Heart left ventricle (tissue), 16 donors: ENCODE results near the gene DLL1. TPM values are rescaled to one million over a fixed set of nuclear protein-coding genes. Genes with fewer than 3 reads are reported as not detected.
A peak's percentile ranks its signal among the peaks of the same experiment; 100 is the strongest.

Experiments
- ATAC-seq, 4 donors: fragments of 200-7000 bp; cut with Tn5 transposase; one replicate each; pipeline ENCODE4 v1.9.1; 2020 to 2022; ENCODE audit warnings: moderate library complexity in 4 of 4, mild to moderate bottlenecking in 3 of 4, moderate number of reproducible peaks in 1 of 4
- DNase-seq, 5 donors: peaks; one replicate each; pipeline ENCODE4 v3.0.0-alpha.2; 2020
- H3K27ac ChIP-seq, 12 donors: fragments of 200-600 bp; sonication (generic) in 4 of 12; one replicate each; pipeline versions ENCODE4 v1.5.0 to v1.8.0; 2016 to 2022; ENCODE audit warnings: mild to moderate bottlenecking in 2 of 12
- H3K27me3 ChIP-seq, 9 donors: fragments of 200-600 bp; sonication (generic) in 2 of 9; one replicate each; pipeline versions ENCODE4 v1.5.1 to v1.8.0; 2016 to 2022; ENCODE audit warnings: mild to moderate bottlenecking in 3 of 9
- H3K36me3 ChIP-seq, 9 donors: fragments of 200-600 bp; sonication (generic) in 2 of 9; one replicate each; pipeline versions ENCODE4 v1.5.0 to v1.8.0; 2018 to 2022; ENCODE audit warnings: mild to moderate bottlenecking in 2 of 9
- H3K4me1 ChIP-seq, 12 donors: fragments of 200-600 bp; sonication (generic) in 4 of 12; one replicate each; pipeline versions ENCODE4 v1.5.0 to v1.8.0; 2016 to 2022; ENCODE audit warnings: mild to moderate bottlenecking in 3 of 12
- H3K4me3 ChIP-seq, 12 donors: fragments of 200-600 bp; sonication (generic) in 4 of 12; one replicate each; pipeline versions ENCODE4 v1.5.0 to v1.8.0; 2017 to 2022; ENCODE audit warnings: mild to moderate bottlenecking in 9 of 12, moderate library complexity in 4 of 12
- H3K9me3 ChIP-seq, 12 donors: fragments of 200-600 bp; sonication (generic) in 4 of 12; one replicate each; pipeline versions ENCODE4 v1.5.0 to v1.8.0; 2016 to 2022; ENCODE audit warnings: mild to moderate bottlenecking in 1 of 12
- CTCF ChIP-seq, 12 donors: fragments of 200-600 bp; sonication (generic) in 4 of 12; IDR thresholded peaks; one replicate each; pipeline versions ENCODE4 v1.5.0 to v1.8.0; 2018 to 2022; ENCODE audit warnings: antibody characterized with exemption in 12 of 12, mild to moderate bottlenecking in 5 of 12
- POLR2A ChIP-seq, 2 donors: fragments of 450-650 bp; IDR thresholded peaks; one replicate each; pipeline ENCODE4 v1.6.1; 2017; ENCODE audit warnings: antibody characterized with exemption in 2 of 2, mild to moderate bottlenecking in 2 of 2, moderate library complexity in 2 of 2
- WGBS, 4 donors: extraction: QIAGEN DNeasy Blood & Tissue Kit in 2 of 4; methylation state at CpG; one replicate each; pipeline versions ENCODE4 v1.1.5 to v1.1.7; 2013 to 2018; 5-methylcytosine and 5-hydroxymethylcytosine counted together
- intact Hi-C, 10 donors: fragments of 100-400 bp; cut with DNase I; formaldehyde crosslinking; loops; one replicate each; pipeline versions ENCODE4 v1.11.1 to v1.14.2; 2022
- polyA plus RNA-seq, 2 donors: library from polyadenylated mRNA; stranded (reverse); fragments of 200-250 nt; gene quantifications; one replicate each; pipeline ENCODE4 v1.2.3, GENCODE V29; 2013
- total RNA-seq, 9 donors: library from RNA; depleted of rRNA in 2 of 9; stranded (reverse); fragments of >200 nt in 2 of 9; fragmentation: NEBNext Ultra II Directional in 3 of 9; extraction: Animal tissue kit (Norgen Biotek cat#: 25700) in 3 of 9; gene quantifications; one replicate each; pipeline versions ENCODE4 v1.1.0 to v1.2.4, GENCODE V29; 2016 to 2023
- donor health status: ischemic (EF 13 %, LVEDD 7.1; RV severe dilation, severe dysfunction).
- donor health status: healthy with polysubstance abuse.
- donor health status: DM: no; HTN: yes; CAD: no.
- donor health status: DM: no; HTN: no; CAD: no.
- donor health status: ischemic (EF 25% LVEDD 6.9; RV normal size, moderate dysfunction).
- donor health status: ischemic (EF 25% LVEDD 5.7; RV mildly dilated, moderate dysfunction).
- donor health status: healthy.
- donor health status: DM: yes; HTN: yes; CAD: no.
- donor health status: ischemic (EF 35%, LVEDD 5.7; RV mildly dilated, moderate dysfunction).
- donor health status: nonischemic (EF 11% LVEDD 7.7; RV severe dilation, severe dysfunction).
- donor health status: DM: yes; HTN: yes; CAD: no.
- donor health status: PGD.
- donor health status: ischemic (EF 29% LVEDD 5.4; RV normal size, mild dysfunction).
- donor health status: nonischemic (EF 23%, LVEDD 6.1; RV moderate dilation, normal function).

DLL1 gene
- total and polyA plus RNA-seq, 11 donors = 2.6 to 10.7 (median 8.0) TPM

DNA sequence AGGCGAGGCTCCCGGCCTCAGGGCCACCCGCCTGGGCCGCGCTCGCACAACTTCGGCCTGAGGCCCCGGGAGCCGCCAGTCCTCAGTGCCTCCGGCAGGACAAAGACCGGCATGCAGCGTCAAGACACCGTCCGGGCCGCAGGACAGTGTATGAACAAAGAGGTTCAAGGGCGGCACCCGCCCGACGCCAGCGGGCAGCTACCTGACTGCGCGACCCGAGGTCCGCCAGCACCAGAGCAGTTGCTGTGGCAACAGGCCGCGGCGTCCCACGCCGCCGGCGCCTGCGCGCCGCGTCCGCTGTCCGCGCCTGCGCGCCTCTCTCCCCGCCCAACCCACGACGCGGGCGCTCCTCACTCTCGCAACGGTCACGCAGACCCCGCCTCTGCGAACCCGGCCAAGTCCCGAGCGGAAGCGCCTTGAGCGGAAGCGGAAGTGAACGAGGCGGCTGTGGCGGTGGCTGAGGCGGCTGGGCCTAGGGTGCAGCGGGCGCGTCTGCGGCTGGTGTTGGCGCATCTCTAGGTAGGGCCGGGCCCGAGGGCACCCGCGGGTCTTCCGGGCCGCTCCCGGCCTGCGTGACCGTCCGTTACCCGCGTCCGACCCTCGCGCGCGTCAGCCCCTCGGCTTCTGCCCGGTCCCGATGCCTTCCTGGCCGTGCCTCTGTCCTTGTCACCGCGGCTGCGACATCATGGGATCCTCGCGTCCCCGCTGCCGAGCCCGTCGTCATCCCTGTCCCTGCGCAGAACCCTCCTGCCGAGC lies 15.6 kb upstream of the DLL1 start, which contains the start of gene FAM120B:
FAM120B (plus strand) TSS at position 435 of the 756 bp plus-strand sequence. CDS start 10,633 bp downstream, outside the sequence.
- no peaks in the 10 kb centered on the region for H3K27me3 ChIP-seq
- TF ChIP-seq CTCF (IDR thresholded peaks at IDR 0.05) = no peak
- TF ChIP-seq POLR2A (IDR thresholded peaks at IDR 0.05) = peak; percentile 32 to 95
- H3K9me3 ChIP-seq = no peaks in the 10 kb centered on the region
- H3K4me3 ChIP-seq = peak within 1 kb of the TSS; percentile 77 to 99 (median 94)
- 0% methylated on average over 65 to 97 of the region's 97 CpGs for WGBS, 4 donors
- peaks cover 5 to 50% (median 35%) of the 10 kb centered on the region in 12 donors for H3K4me1 ChIP-seq
- H3K36me3 ChIP-seq = no peaks in the 10 kb centered on the region
- peak within 1 kb of the TSS; percentile 79 to 96 (median 92) for H3K27ac ChIP-seq
- ATAC-seq (peak; percentile 98 to 99 (median 99)), DNase-seq (peak; percentile 97 to 99 (median 98))
- intact Hi-C loops = loop anchor here in 5 of 10 donors (5.0 to 10.0 kb wide), 4 partner anchors 216 to 264 kb away; no protein-coding TSS in a partner anchor

- no peak for DNase-seq
- Histone ChIP-seq H3K4me1 (peaks cover 5 to 49% (median 35%) of the 10 kb centered on the region in 12 donors), H3K27me3 (no peaks in the 10 kb centered on the region), H3K9me3 (no peaks in the 10 kb centered on the region), H3K27ac (peak overlapping the region in 10 of 12 donors; percentile 66 to 96 (median 88)), H3K36me3 (no peaks in the 10 kb centered on the region), H3K4me3 (peak overlapping the region; percentile 77 to 99 (median 94))
- intact Hi-C loops = loop anchor here in 5 of 10 donors (5.0 to 10.0 kb wide), 4 partner anchors 216 to 264 kb away; no protein-coding TSS in a partner anchor
- TF ChIP-seq CTCF (IDR thresholded peaks at IDR 0.05) = no peak
- no peak for TF ChIP-seq POLR2A (IDR thresholded peaks at IDR 0.05)
- 11 to 13% (median 12%) methylated on average over 24 to 29 of the region's 29 CpGs for WGBS, 4 donors
- ATAC-seq = peak in 2 of 4 donors; percentile 7 to 35
Observed at GRCh38 chr6:170305805-170306323, 15.0 kb upstream of the DLL1 start.

DNA sequence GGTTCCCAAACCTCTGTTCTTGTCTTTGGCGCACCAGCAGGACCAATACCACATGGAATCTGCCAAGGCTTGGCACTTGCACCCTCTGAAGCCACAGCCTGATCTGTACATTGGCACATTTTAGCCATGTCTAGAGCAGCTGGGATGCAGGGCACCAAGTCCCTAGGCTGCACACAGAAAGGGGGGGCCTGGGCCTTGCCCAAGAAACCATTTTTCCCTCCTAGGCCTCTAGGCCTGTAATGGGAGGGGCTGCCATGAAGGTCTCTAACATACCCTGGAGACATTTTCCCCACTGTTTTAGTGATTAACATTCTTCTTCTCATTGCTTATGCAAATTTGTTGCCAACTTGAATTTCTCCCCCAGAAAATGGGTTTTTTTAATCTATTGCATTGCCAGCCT lies 10.3 kb upstream of the DLL1 start:
- TF ChIP-seq POLR2A (IDR thresholded peaks at IDR 0.05) = no peak
- TF ChIP-seq CTCF (IDR thresholded peaks at IDR 0.05) = no peak
- Histone ChIP-seq H3K4me1 (peaks cover 2 to 21% (median 14%) of the 10 kb centered on the region in 12 donors), H3K9me3 (no peaks in the 10 kb centered on the region), H3K27ac (no peak overlapping the region), H3K27me3 (peaks cover 4 to 26% (median 10%) of the 10 kb centered on the region in 9 donors), H3K4me3 (no peak overlapping the region), H3K36me3 (no peaks in the 10 kb centered on the region)
- no peak for DNase-seq
- ATAC-seq = no peak
- WGBS, 4 donors = 99 to 100% (median 100%) methylated on average over 1 of the region's 1 CpG
- intact Hi-C loops = loop anchor here in 3 of 10 donors (10.0 kb wide), 2 partner anchors 224 to 234 kb away; no protein-coding TSS in a partner anchor

DNA sequence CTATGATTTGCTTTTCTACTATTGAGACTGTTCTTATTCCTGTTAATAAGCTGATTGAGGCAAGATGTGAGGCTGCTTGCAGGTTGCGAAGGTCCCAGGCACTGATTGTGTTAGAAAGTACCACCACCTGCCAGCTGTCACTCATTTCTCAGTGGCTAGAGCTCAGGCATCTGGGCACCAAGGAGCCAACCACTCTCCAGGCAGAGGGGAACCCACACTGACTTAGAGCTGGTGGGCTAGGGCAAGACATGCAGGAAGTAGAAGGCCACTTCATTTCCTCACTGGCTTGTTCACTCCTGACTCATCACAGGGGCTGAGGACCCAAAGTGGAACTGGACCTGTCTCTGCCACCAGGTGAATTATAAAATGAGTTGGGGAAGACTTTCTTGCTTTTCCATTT lies 7.8 kb upstream of the DLL1 start:
- Histone ChIP-seq H3K4me1 (peaks cover 8 to 27% (median 20%) of the 10 kb centered on the region in 12 donors), H3K36me3 (no peaks in the 10 kb centered on the region), H3K27ac (no peak overlapping the region), H3K27me3 (peaks cover 9 to 50% (median 26%) of the 10 kb centered on the region in 9 donors), H3K9me3 (no peaks in the 10 kb centered on the region), H3K4me3 (no peak overlapping the region)
- TF ChIP-seq POLR2A (IDR thresholded peaks at IDR 0.05) = no peak
- TF ChIP-seq CTCF (IDR thresholded peaks at IDR 0.05) = no peak
- DNase-seq (no peak), ATAC-seq (no peak)
- 86 to 98% (median 96%) methylated on average over 1 of the region's 1 CpG for WGBS, 4 donors
- intact Hi-C loops = loop anchor here in 7 of 10 donors (5.0 to 10.0 kb wide), 5 partner anchors 226 to 334 kb away; no protein-coding TSS in a partner anchor
